Activated CD8-positive, alpha-beta memory T cell treated with anti-CD3 and anti-CD28 coated beads for 24 hours (primary cell): ENCODE data around the gene CRIM1.

ENCODE experiments used
- DNase-seq: peaks from one replicate; pipeline ENCODE4 v3.0.0-alpha.2; 2020

Gene CRIM1

GRCh38 chr2:36456227-36457175, 100.9 kb downstream of the CRIM1 start:
- DNase-seq: no peak

DNA sequence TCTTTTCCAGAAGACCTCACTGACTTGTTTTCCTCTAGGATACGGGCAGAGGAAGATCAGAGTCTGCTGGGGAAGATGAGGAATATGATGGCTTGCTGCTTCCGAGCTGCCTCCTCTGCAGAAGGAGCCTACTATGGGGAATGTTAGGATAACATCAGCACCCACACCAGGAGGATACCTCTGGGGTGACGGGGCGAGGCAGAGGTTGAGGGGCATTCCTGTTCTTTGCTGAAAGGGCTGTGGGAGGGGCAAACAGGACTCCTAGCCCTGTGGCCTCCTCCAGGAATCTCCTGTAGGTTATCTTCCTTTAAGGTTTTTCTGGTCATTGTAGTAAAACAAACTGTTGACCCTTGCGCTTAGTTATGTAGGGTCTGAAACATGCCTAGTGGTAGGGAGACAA, 102.5 kb downstream of the CRIM1 start:
- no peak for DNase-seq

DNA sequence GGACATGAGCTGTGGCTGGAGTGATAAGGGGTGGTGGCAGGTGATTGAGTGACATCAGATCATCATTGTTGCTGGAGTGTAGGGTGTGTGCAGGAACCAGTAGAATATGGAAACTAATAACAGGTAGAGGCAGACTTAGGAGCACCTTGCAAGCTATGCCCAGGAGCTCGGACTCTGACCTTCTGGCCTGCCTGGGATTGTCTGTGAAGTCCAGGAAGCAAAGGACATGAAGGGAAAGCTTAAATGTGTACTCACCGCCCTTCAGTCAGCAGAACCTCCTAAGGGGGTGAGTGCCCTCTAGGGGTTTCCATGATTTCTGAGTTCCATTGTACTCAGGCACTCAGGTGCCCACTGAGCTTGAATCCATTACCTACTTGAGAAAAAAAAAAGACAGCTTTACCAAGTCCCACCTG, 104.2 kb downstream of the CRIM1 start:
- no peak for DNase-seq

- no peak for DNase-seq
Measured at GRCh38 chr2:36461039-36461681, 105.6 kb downstream of the CRIM1 start.

GRCh38 chr2:36462311-36462935, 106.8 kb downstream of the CRIM1 start:
- DNase-seq: no peak

DNA sequence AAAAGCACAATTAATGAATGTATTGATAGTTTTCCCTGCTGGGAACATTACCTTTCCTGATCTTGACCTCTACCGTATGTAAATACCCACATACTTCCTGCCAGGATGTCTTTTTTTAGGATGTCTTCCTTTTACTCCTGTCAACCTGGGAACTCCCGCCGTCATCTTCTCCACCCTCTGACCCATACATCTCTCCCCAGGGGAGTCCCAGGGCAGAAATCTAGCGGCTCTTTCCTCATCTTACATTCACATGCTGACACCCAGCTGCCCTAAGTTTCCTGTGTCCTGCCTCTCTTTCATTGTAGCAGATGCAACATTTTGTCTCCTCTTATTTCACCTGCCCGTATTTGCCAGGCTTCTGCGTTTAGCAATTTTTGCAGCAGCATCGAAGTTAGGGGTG, 107.8 kb downstream of the CRIM1 start:
- DNase-seq: no peak

DNA sequence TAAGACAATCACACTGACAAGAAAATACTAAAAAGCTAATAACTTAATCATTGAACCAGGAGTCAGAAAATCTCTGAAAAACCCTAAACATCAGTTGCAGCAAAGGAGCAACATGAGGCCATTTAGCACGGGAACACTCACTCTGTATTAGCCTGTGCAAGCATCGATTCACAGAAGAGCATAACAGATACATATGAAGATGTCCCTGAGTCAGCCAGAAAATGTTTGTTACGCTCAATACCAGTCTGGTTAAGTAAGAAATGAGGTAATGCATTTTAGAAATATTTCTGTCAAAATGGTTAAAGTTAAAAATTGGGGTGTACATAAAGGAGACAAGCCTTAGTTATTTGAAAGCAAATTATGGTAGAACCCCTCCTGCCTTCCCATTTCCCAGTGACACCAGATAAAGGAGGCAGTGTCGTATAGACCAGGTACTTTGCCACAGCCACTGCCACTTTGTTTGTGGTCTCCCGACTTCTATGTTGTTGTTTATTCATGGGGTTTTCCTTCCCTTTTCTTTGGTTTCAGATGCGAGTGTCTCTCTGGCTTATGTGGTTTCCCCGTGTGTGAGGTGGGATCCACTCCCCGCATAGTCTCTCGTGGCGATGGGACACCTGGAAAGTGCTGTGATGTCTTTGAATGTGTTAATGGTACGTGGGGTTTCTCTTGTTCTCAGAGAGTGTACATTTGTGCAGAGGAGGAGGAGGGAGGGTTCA, 108.6 kb downstream of the CRIM1 start:
- no peak for DNase-seq

DNA sequence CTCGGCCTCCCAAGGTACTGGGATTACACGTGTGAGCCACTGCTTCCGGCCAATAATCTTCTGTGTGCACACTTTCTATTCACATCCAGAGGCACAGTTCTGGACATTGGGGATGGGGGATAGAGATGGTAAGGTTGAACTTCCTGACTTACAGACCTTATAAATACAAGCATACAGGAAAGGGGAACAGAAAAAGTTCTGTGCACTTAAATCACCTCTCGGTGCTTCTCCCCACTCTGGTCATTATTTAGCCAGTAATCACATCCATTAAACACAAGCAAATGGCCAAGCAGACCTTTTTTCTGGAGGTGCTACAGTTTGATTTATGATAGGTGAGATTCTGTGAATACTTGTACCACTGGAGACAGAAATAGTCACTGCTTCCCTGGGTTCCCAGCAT, 110.6 kb downstream of the CRIM1 start:
- DNase-seq: no peak

DNA sequence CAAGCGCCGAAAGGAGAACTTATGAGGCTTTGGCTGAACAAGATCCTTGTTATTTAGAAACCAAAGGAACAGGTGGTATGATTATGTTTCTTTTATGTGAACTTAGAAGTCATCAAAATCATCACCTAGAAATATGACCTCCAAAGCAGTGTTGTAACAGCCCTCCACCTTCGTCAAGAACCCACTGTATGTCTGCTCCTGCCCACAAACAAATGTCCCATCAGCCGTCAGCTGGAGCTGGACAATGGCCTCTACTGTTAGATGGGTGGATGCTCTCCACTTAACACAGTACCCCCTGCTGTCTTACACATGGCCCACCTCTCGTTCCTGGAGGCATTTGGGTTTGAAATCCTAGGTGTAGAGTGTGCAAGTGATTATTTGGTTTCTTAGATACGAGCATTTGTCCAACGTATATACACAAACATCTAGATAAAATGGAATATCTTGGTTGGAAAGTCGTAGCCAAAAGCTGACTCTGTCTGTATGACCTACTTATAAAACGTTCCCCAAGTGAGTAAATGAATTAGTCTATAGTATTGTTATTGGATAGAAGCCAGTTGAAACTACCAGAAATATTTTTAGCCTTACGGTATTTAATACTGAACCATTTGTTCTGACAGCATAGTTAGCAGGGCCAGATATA, 113.0 kb downstream of the CRIM1 start:
- DNase-seq: no peak

DNA sequence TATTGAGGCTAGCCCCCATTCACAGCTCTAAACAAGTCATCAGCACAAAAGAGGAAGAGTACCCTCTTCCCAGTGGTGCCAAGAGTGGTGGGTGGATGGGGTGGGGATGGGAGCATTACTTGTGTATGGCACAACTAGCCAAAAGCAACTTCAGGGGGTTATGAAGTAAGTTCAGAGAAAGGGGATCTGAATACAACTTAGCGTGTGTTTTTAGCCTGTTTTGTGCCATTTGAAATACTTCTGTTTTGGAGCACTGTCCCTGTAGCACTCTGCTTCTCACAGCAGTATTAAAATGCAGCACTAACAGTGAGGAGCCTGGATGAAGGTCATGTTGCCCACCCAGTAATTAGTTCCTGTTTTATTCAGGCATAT, 113.5 kb downstream of the CRIM1 start:
- no peak for DNase-seq

GRCh38 chr2:36469710-36470109, 114.1 kb downstream of the CRIM1 start:
- DNase-seq: no peak

GRCh38 chr2:36473230-36473629, 117.7 kb downstream of the CRIM1 start:
- no peak for DNase-seq

DNA sequence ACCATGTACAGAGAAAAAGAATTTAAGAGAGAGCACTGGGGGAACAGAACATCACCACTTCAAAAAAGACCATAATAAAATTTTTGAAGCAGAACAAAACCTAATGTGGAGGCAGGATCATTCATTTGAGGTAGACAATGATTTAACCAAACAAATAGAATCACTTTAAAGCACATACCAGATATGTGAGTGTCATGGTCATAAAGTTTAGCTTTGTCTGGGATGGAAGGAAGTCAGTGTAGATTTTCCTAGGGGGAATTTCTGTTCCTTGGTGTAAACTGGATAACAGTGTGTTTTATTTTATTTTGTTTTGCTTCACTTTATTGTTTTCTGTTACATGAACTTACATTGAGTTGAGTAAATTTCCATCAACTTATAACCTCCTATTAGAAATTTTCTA, 120.8 kb downstream of the CRIM1 start:
- no peak for DNase-seq

DNA sequence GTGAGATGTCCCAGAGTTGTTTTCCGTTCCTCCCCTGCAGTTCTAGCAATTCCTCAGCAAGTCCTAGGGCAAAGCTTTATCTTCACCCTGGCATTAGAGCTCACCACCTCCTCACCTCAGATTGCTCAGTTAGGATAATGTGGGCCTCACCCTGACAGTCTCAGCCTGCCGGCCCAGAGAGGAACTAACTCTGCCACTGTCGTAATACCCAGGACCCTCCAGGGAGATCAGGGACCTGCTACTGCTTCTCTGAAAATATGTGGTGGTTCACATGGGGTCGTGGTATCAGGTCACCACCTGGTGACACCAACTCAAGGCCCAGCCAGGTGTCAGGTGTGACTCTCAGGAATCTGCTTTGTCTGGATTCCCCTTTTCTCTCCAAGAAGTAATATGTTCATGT, 121.7 kb downstream of the CRIM1 start:
- no peak for DNase-seq

- DNase-seq: no peak
Measured at GRCh38 chr2:36477746-36478145, 122.2 kb downstream of the CRIM1 start.

- no peak for DNase-seq
Measured at GRCh38 chr2:36478332-36478738, 122.8 kb downstream of the CRIM1 start.

GRCh38 chr2:36478999-36479398, 123.4 kb downstream of the CRIM1 start:
- DNase-seq: no peak

DNA sequence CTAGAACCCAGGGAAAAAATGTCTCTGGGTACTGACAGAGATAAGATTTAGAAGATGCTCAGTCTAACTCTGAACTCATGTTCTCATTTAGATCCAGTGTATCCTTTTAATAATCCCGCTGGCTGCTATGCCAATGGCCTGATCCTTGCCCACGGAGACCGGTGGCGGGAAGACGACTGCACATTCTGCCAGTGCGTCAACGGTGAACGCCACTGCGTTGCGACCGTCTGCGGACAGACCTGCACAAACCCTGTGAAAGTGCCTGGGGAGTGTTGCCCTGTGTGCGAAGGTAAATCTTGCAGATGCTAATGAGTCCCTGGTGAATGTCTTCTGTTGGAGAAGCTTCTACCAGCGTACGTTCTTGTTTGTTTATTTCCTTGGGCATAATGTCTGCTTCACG, 123.8 kb downstream of the CRIM1 start:
- DNase-seq: no peak

DNA sequence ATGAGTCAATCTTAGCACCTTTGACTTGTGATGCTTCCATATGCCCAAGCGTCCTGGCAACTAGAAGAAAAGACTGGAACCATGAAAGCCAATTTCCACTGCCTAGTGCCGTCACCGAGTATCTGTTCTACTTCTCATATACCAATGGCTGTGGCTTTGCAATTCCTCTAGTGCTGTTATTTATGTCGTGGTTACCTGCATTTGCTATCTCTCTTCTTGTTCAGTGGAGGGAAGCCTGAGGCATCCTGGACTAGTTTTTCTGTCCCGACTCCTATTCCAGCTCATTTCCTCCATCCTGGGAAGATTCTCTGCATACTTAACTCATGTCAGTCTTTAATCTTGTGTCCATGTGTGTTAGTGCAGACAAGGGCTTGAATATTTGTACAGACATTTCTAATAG, 124.5 kb downstream of the CRIM1 start:
- DNase-seq: no peak

- no peak for DNase-seq
Measured at GRCh38 chr2:36480636-36481035, 125.1 kb downstream of the CRIM1 start.

GRCh38 chr2:36481709-36482108, 126.1 kb downstream of the CRIM1 start:
- no peak for DNase-seq

DNA sequence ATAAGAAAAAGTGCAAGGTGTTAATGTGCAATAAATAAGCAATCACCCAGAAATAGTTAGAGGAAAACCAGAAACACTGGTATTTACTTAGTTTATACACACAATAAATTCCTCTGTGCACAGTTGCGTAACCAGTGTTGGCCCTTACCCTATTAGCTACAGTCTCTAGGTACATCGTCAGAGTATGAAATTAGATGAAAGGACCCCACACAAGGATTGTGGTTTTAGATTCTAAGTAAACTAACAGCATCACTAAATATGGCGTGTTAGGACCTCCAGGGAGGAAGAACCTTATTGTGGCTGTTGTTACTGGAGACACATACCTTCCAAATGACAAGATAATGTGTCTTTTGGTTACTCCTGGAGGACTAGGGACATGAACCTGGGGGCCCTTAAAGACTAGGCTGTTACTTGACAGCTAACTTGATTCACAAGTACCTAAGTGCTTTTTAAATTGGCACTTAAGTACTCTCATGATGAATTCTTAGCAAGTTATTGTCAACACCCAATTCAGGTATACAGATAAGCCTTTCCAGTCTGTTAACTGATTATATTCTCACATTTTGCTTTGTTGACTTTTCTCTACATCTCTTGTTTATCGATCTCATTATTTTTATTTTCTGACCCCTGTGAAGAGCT, 127.1 kb downstream of the CRIM1 start:
- no peak for DNase-seq
